Mucosa of rectum (tissue), 2 donors: ENCODE data around the gene C2.
"Not testable (repeated sequence)": the region's sequence is repeated elsewhere in the genome, so short reads cannot be mapped to it uniquely, and the experiment has no call there.

ENCODE experiments used
- H3K27ac ChIP-seq, 2 donors: one replicate each; pipeline ENCODE4 v1.7.0; 2013; ENCODE audit warnings: inconsistent platforms in 2 of 2, low read depth in 2 of 2, low read length in 2 of 2
- H3K27me3 ChIP-seq, 2 donors: one replicate each; pipeline ENCODE4 v1.7.0; 2013; ENCODE audit warnings: low read length in 2 of 2; ENCODE audit not compliant: control insufficient read depth in 2 of 2, insufficient read depth in 2 of 2
- H3K36me3 ChIP-seq, 2 donors: one replicate each; pipeline ENCODE4 v1.7.0; 2013; ENCODE audit warnings: low read length in 2 of 2; ENCODE audit not compliant: control insufficient read depth in 2 of 2, insufficient read depth in 2 of 2
- H3K4me1 ChIP-seq, 2 donors: one replicate each; pipeline ENCODE4 v1.7.0; 2013; ENCODE audit warnings: low read length in 2 of 2, mild to moderate bottlenecking in 1 of 2; ENCODE audit not compliant: control insufficient read depth in 2 of 2, insufficient read depth in 2 of 2
- H3K4me3 ChIP-seq, 2 donors: one replicate each; pipeline ENCODE4 v1.7.0; 2013; ENCODE audit warnings: low read length in 2 of 2
- H3K9ac ChIP-seq, 2 donors: one replicate each; pipeline ENCODE4 v1.7.0; 2013; ENCODE audit warnings: low read length in 2 of 2, low read depth in 1 of 2, mild to moderate bottlenecking in 1 of 2
- H3K9me3 ChIP-seq, 2 donors: one replicate each; pipeline ENCODE4 v1.7.0; 2013; ENCODE audit warnings: low read length in 2 of 2; ENCODE audit not compliant: control insufficient read depth in 2 of 2
- donor health status: healthy.
- donor health status: Normal muscosa, but diverticular disease.

C2 gene

GRCh38 chr6:31972709-31973350, 45.3 kb downstream of the C2 start:
- peaks cover 15 to 18% of the 10 kb centered on the region in 2 donors for H3K4me1 ChIP-seq
- H3K27me3 ChIP-seq = no peaks in the 10 kb centered on the region
- peaks cover 22 to 26% of the 10 kb centered on the region in 2 donors for H3K36me3 ChIP-seq
- H3K9ac ChIP-seq = peak overlapping the region; percentile 94 to 96
- H3K9me3 ChIP-seq = no peaks in the 10 kb centered on the region
- peak overlapping the region; percentile 89 for H3K4me3 ChIP-seq
- H3K27ac ChIP-seq = peak overlapping the region; percentile 95 to 98

GRCh38 chr6:31976065-31976464, 48.5 kb downstream of the C2 start:
- H3K27ac ChIP-seq, H3K9me3 ChIP-seq, H3K27me3 ChIP-seq, H3K9ac ChIP-seq, H3K4me3 ChIP-seq: not testable (repeated sequence)
- peaks cover 10 to 12% of the 10 kb centered on the region in 2 donors for H3K36me3 ChIP-seq
- H3K4me1 ChIP-seq = peaks cover 8 to 16% of the 10 kb centered on the region in 2 donors

GRCh38 chr6:31977816-31978431, 50.4 kb downstream of the C2 start:
- Histone ChIP-seq H3K4me3 (no peak overlapping the region), H3K9ac (no peak overlapping the region)

GRCh38 chr6:31978831-31979230, 51.3 kb downstream of the C2 start:
- no peak overlapping the region for H3K4me3 ChIP-seq
- H3K9me3 ChIP-seq = no peaks in the 10 kb centered on the region
- peak overlapping the region in 1 of 2 donors; percentile 24 for H3K9ac ChIP-seq
- no peaks in the 10 kb centered on the region for H3K27me3 ChIP-seq
- no peak overlapping the region for H3K27ac ChIP-seq
- no peaks in the 10 kb centered on the region for H3K4me1 ChIP-seq
- H3K36me3 ChIP-seq = peaks cover 10 to 12% of the 10 kb centered on the region in 2 donors

More at GRCh38 chr6:31977816-31978431, 50.4 kb downstream of the C2 start:
- H3K27ac ChIP-seq = no peak overlapping the region
- H3K9me3 ChIP-seq = no peaks in the 10 kb centered on the region
- peaks cover 0 to 5% of the 10 kb centered on the region in 2 donors for H3K4me1 ChIP-seq
- H3K27me3 ChIP-seq = no peaks in the 10 kb centered on the region
- peaks cover 10 to 12% of the 10 kb centered on the region in 2 donors for H3K36me3 ChIP-seq

- H3K4me3 ChIP-seq = no peak overlapping the region
- H3K27me3 ChIP-seq = no peaks in the 10 kb centered on the region
- H3K36me3 ChIP-seq = peaks cover 10 to 12% of the 10 kb centered on the region in 2 donors
- no peaks in the 10 kb centered on the region for H3K9me3 ChIP-seq
- H3K4me1 ChIP-seq = no peaks in the 10 kb centered on the region
- H3K27ac ChIP-seq = no peak overlapping the region
- H3K9ac ChIP-seq = no peak overlapping the region
Measured at GRCh38 chr6:31979238-31979898, 51.9 kb downstream of the C2 start.

GRCh38 chr6:31980195-31980876, 52.8 kb downstream of the C2 start:
- H3K4me1 ChIP-seq, H3K9me3 ChIP-seq, H3K27me3 ChIP-seq, H3K27ac ChIP-seq, H3K4me3 ChIP-seq, H3K9ac ChIP-seq: not testable (repeated sequence)
- H3K36me3 ChIP-seq = peaks cover 10 to 12% of the 10 kb centered on the region in 2 donors

- H3K9ac ChIP-seq, H3K27me3 ChIP-seq, H3K27ac ChIP-seq, H3K9me3 ChIP-seq, H3K4me3 ChIP-seq, H3K4me1 ChIP-seq: not testable (repeated sequence)
- H3K36me3 ChIP-seq = peaks cover 10 to 12% of the 10 kb centered on the region in 2 donors
Measured at GRCh38 chr6:31980998-31981397, 53.5 kb downstream of the C2 start.

- not testable (repeated sequence) for H3K27ac ChIP-seq, H3K9me3 ChIP-seq, H3K27me3 ChIP-seq, H3K9ac ChIP-seq, H3K4me1 ChIP-seq, H3K4me3 ChIP-seq
- peaks cover 10 to 12% of the 10 kb centered on the region in 2 donors for H3K36me3 ChIP-seq
Measured at GRCh38 chr6:31981744-31982143, 54.2 kb downstream of the C2 start, which contains the start of gene C4A. C4A (plus strand) TSS chr6:31982057; CDS start chr6:31982108, 51 bp downstream.

GRCh38 chr6:31989363-31989762, 61.8 kb downstream of the C2 start:
- H3K4me3 ChIP-seq, H3K27ac ChIP-seq, H3K27me3 ChIP-seq, H3K9me3 ChIP-seq, H3K9ac ChIP-seq, H3K36me3 ChIP-seq, H3K4me1 ChIP-seq: not testable (repeated sequence)

GRCh38 chr6:31994421-31994820, 66.9 kb downstream of the C2 start:
- not testable (repeated sequence) for H3K27ac ChIP-seq, H3K9me3 ChIP-seq, H3K4me3 ChIP-seq, H3K9ac ChIP-seq, H3K36me3 ChIP-seq, H3K4me1 ChIP-seq, H3K27me3 ChIP-seq
